Endothelial cell (in vitro differentiated cells): Measurements from ENCODE around the gene CIP2A. TPM values are rescaled to one million over a fixed set of nuclear protein-coding genes. Genes with fewer than 3 reads are reported as not detected.

ENCODE experiments used
- DNase-seq: peaks from one replicate; pipeline ENCODE4 v3.0.0; 2021; ENCODE audit warnings: low spot score
- H3K27ac Mint-ChIP-seq: one replicate; pipeline ENCODE4 v1.8.0; 2021; ENCODE audit warnings: mixed read lengths, inconsistent platforms; ENCODE audit not compliant: unreplicated experiment
- H3K27me3 Mint-ChIP-seq: one replicate; pipeline ENCODE4 v1.8.0; 2021; ENCODE audit warnings: mild to moderate bottlenecking, moderate library complexity, mixed read lengths, inconsistent platforms; ENCODE audit not compliant: unreplicated experiment
- H3K36me3 Mint-ChIP-seq: one replicate; pipeline ENCODE4 v1.8.0; 2021; ENCODE audit warnings: mild to moderate bottlenecking, low read depth, mixed read lengths, inconsistent platforms; ENCODE audit not compliant: unreplicated experiment
- H3K4me1 Mint-ChIP-seq: one replicate; pipeline ENCODE4 v1.8.0; 2021; ENCODE audit warnings: mild to moderate bottlenecking, mixed read lengths, inconsistent platforms; ENCODE audit not compliant: unreplicated experiment
- H3K4me3 Mint-ChIP-seq: one replicate; pipeline ENCODE4 v1.8.0; 2021; ENCODE audit warnings: mild to moderate bottlenecking, mixed read lengths, inconsistent platforms; ENCODE audit not compliant: unreplicated experiment
- H3K9me3 Mint-ChIP-seq: one replicate; pipeline ENCODE4 v1.8.0; 2021; ENCODE audit warnings: mixed read lengths, inconsistent platforms; ENCODE audit not compliant: unreplicated experiment
- CTCF ChIP-seq: fragments of 200-600 bp; sonication (generic); IDR thresholded peaks from one replicate; pipeline ENCODE4 v1.5.0; 2021; ENCODE audit warnings: antibody characterized with exemption; ENCODE audit not compliant: unreplicated experiment
- total RNA-seq: library from RNA; stranded (reverse); fragmentation: NEBNext Ultra II Directional; extraction: Animal tissue kit (Norgen Biotek cat#: 25700); gene quantifications from one replicate; pipeline ENCODE4 v1.2.1, GENCODE V29; 2021; ENCODE audit not compliant: unreplicated experiment

The CIP2A gene
- total RNA-seq, 1 donor from 2014 or later: 13.3 TPM

- Mint-ChIP-seq H3K36me3 (no peaks in the 10 kb centered on the region), H3K4me1 (peaks cover 4% of the 10 kb centered on the region), H3K4me3 (no peak overlapping the region), H3K27me3 (no peaks in the 10 kb centered on the region), H3K27ac (no peak overlapping the region), H3K9me3 (no peaks in the 10 kb centered on the region)
- DNase-seq: no peak
- no peak for TF ChIP-seq CTCF
Measured at GRCh38 chr3:108527109-108527508, 62.1 kb downstream of the CIP2A start.

DNA sequence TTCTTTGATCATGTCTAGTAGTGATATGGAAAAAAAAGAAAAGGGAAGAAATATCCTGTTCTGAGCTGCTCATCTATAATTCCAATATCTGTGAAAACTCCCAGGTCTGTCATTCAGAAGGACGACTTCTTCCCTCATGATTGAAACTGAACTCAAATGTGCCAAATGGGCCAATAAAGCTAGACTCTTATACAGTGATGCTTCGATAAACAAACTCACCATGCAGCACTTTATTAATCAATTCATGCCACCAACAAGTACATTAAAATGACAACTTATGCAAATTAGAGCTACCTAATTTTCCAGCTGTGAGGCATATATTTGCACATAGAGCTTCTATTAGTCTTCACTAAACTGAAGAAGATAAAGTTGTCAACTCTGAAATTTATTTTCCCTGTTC lies 63.3 kb downstream of the CIP2A start:
- H3K36me3 Mint-ChIP-seq: no peaks in the 10 kb centered on the region
- no peak for TF ChIP-seq CTCF
- no peak overlapping the region for H3K4me3 Mint-ChIP-seq
- no peaks in the 10 kb centered on the region for H3K9me3 Mint-ChIP-seq
- H3K27ac Mint-ChIP-seq: no peak overlapping the region
- H3K4me1 Mint-ChIP-seq: peaks cover 4% of the 10 kb centered on the region
- no peak for DNase-seq
- H3K27me3 Mint-ChIP-seq: no peaks in the 10 kb centered on the region

- Mint-ChIP-seq H3K36me3 (no peaks in the 10 kb centered on the region), H3K27ac (no peak overlapping the region), H3K4me1 (peaks cover 4% of the 10 kb centered on the region), H3K9me3 (no peaks in the 10 kb centered on the region), H3K4me3 (no peak overlapping the region), H3K27me3 (no peaks in the 10 kb centered on the region)
- TF ChIP-seq CTCF: no peak
- no peak for DNase-seq
Measured at GRCh38 chr3:108525256-108525655, 64.0 kb downstream of the CIP2A start.

GRCh38 chr3:108524537-108524936 lies 64.7 kb downstream of the CIP2A start:
- Mint-ChIP-seq H3K4me3 (no peak overlapping the region), H3K36me3 (no peaks in the 10 kb centered on the region), H3K9me3 (no peaks in the 10 kb centered on the region), H3K27me3 (no peaks in the 10 kb centered on the region), H3K27ac (no peak overlapping the region), H3K4me1 (peaks cover under 1% of the 10 kb centered on the region)
- DNase-seq: no peak
- TF ChIP-seq CTCF: no peak

- Mint-ChIP-seq H3K4me1 (no peaks in the 10 kb centered on the region), H3K36me3 (no peaks in the 10 kb centered on the region), H3K9me3 (no peaks in the 10 kb centered on the region), H3K27ac (no peak overlapping the region), H3K4me3 (no peak overlapping the region), H3K27me3 (no peaks in the 10 kb centered on the region)
- TF ChIP-seq CTCF: no peak
- no peak for DNase-seq
Measured at GRCh38 chr3:108518895-108519294, 70.3 kb downstream of the CIP2A start.
